ENCODE results near the gene PSRC1.

The PSRC1 gene

GRCh38 chr1:109272021-109272799 lies 10.7 kb downstream of the PSRC1 start:
- no peak overlapping the region for H3K27ac ChIP-seq (ENCODE audit: low read length)
- DNase-seq (ENCODE audit: low read depth, low spot score): no peak
- H3K9me3 ChIP-seq (ENCODE audit: control insufficient read depth, insufficient read depth, low read length): no peaks in the 10 kb centered on the region
- no CpG with 5 or more reads among the region's 13 CpGs for WGBS (ENCODE audit: insufficient coverage, insufficient read length)
- H3K4me1 ChIP-seq (ENCODE audit: control insufficient read depth, insufficient read depth, low read length): peaks cover 3% of the 10 kb centered on the region; the same call in 1 of the 2 replicates
- H3K27me3 ChIP-seq (ENCODE audit: control insufficient read depth, insufficient read depth, low read length): no peaks in the 10 kb centered on the region
- H3K36me3 ChIP-seq (ENCODE audit: control insufficient read depth, insufficient read depth, low read length): peaks cover 25% of the 10 kb centered on the region
- H3K4me3 ChIP-seq (ENCODE audit: low read length): no peak overlapping the region

GRCh38 chr1:109271458-109271857 lies 11.5 kb downstream of the PSRC1 start:
- no CpG with 5 or more reads among the region's 6 CpGs for WGBS (ENCODE audit: insufficient coverage, insufficient read length)
- no peak for DNase-seq (ENCODE audit: low read depth, low spot score)
- Histone ChIP-seq H3K4me3 (ENCODE audit: low read length) (no peak overlapping the region), H3K9me3 (ENCODE audit: control insufficient read depth, insufficient read depth, low read length) (no peaks in the 10 kb centered on the region), H3K4me1 (ENCODE audit: control insufficient read depth, insufficient read depth, low read length) (peaks cover 3% of the 10 kb centered on the region; the same call in 1 of the 2 replicates), H3K36me3 (ENCODE audit: control insufficient read depth, insufficient read depth, low read length) (peaks cover 25% of the 10 kb centered on the region), H3K27me3 (ENCODE audit: control insufficient read depth, insufficient read depth, low read length) (no peaks in the 10 kb centered on the region), H3K27ac (ENCODE audit: low read length) (no peak overlapping the region)

DNA sequence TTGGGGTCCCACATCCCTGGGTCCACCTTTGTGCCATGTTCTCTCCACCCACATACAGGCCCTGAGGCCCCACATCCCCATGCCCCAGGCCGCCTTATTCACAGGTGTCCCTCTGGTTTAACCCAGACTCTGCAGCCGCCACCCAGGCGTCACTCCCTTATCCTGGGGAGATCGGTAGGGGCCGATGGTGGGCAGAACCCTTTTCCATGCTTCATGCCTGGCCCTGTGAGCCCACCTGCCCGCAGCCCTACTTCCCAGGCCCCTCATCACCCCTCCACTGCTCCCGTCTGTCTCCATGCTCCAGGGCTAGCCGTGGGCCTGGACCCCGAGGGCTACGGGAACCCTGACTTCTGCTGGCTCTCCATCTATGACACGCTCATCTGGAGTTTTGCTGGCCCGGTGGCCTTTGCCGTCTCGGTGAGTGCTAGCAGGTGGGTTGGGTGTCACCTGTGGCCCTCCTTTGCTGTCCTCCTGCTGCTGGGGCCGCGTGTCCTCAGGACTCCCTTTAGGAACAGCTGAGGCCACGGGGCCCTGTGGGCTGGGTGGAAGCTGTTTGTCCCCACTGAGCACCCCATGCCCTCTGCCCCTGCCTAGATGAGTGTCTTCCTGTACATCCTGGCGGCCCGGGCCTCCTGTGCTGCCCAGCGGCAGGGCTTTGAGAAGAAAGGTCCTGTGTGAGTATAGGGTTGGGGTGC lies 12.2 kb downstream of the PSRC1 start:
- Histone ChIP-seq H3K27me3 (ENCODE audit: control insufficient read depth, insufficient read depth, low read length) (no peaks in the 10 kb centered on the region), H3K36me3 (ENCODE audit: control insufficient read depth, insufficient read depth, low read length) (peaks cover 25% of the 10 kb centered on the region), H3K9me3 (ENCODE audit: control insufficient read depth, insufficient read depth, low read length) (no peaks in the 10 kb centered on the region), H3K27ac (ENCODE audit: low read length) (no peak overlapping the region), H3K4me1 (ENCODE audit: control insufficient read depth, insufficient read depth, low read length) (peaks cover 3% of the 10 kb centered on the region; the same call in 1 of the 2 replicates), H3K4me3 (ENCODE audit: low read length) (no peak overlapping the region)
- no peak for DNase-seq (ENCODE audit: low read depth, low spot score)
- WGBS (ENCODE audit: insufficient coverage, insufficient read length): no CpG with 5 or more reads among the region's 20 CpGs

DNA sequence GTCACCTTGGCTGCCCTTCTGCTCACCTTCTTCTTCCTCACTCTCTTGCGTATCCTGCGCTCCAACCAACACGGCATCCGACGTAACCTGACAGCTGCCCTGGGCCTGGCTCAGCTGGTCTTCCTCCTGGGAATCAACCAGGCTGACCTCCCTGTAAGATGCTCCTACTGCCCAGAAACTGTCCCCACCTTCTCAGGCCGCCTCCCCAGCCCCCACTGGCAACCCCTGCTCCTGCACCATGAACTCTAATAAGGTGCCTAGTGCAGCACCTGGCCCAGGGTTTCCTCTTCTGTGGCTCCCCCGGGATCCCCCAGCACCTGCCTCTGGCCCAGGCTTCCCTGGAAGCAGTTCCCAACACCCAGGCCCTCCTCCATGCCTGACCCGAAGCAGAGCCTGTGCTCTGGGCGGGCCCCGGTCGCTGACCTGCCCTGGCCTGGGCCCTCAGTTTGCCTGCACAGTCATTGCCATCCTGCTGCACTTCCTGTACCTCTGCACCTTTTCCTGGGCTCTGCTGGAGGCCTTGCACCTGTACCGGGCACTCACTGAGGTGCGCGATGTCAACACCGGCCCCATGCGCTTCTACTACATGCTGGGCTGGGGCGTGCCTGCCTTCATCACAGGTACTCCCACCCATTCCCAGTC lies 12.8 kb downstream of the PSRC1 start:
- Histone ChIP-seq H3K27ac (ENCODE audit: low read length) (no peak overlapping the region), H3K4me1 (ENCODE audit: control insufficient read depth, insufficient read depth, low read length) (peaks cover 3% of the 10 kb centered on the region; the same call in 1 of the 2 replicates), H3K27me3 (ENCODE audit: control insufficient read depth, insufficient read depth, low read length) (no peaks in the 10 kb centered on the region), H3K9me3 (ENCODE audit: control insufficient read depth, insufficient read depth, low read length) (no peaks in the 10 kb centered on the region), H3K36me3 (ENCODE audit: control insufficient read depth, insufficient read depth, low read length) (peaks cover 29% of the 10 kb centered on the region), H3K4me3 (ENCODE audit: low read length) (no peak overlapping the region)
- WGBS (ENCODE audit: insufficient coverage, insufficient read length): no CpG with 5 or more reads among the region's 17 CpGs
- DNase-seq (ENCODE audit: low read depth, low spot score): no peak

DNA sequence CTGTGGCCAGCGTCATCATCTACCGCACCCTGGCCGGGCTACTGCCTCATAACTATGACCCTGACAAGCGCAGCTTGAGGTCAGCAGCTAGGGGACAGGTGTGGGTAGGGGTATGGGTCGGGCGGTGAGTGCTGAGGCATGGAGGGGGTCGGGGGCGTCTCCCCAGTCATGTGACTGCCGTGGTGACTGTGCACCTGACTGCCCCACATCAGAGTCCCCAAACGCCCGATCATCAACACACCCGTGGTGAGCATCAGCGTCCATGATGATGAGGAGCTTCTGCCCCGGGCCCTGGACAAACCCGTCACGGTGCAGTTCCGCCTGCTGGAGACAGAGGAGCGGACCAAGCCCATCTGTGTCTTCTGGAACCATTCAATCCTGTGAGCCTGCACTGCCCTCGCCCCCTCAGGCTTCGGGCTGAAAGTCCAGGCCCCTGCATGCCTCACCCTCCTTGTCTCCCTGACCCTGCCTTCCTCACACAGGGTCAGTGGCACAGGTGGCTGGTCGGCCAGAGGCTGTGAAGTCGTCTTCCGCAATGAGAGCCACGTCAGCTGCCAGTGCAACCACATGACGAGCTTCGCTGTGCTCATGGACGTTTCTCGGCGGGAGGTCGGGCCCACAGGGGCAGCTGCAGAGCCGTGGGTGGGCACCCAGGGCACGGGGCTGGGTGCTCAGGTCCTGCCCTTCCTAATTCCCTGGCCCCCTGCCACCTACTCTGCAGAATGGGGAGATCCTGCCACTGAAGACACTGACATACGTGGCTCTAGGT lies 13.5 kb downstream of the PSRC1 start:
- Histone ChIP-seq H3K4me3 (ENCODE audit: low read length) (no peak overlapping the region), H3K27ac (ENCODE audit: low read length) (no peak overlapping the region), H3K27me3 (ENCODE audit: control insufficient read depth, insufficient read depth, low read length) (no peaks in the 10 kb centered on the region), H3K4me1 (ENCODE audit: control insufficient read depth, insufficient read depth, low read length) (peaks cover under 1% of the 10 kb centered on the region; the same call in 1 of the 2 replicates), H3K36me3 (ENCODE audit: control insufficient read depth, insufficient read depth, low read length) (peaks cover 36% of the 10 kb centered on the region), H3K9me3 (ENCODE audit: control insufficient read depth, insufficient read depth, low read length) (no peaks in the 10 kb centered on the region)
- no peak for DNase-seq (ENCODE audit: low read depth, low spot score)
- WGBS (ENCODE audit: insufficient coverage, insufficient read length): no CpG with 5 or more reads among the region's 33 CpGs

DNA sequence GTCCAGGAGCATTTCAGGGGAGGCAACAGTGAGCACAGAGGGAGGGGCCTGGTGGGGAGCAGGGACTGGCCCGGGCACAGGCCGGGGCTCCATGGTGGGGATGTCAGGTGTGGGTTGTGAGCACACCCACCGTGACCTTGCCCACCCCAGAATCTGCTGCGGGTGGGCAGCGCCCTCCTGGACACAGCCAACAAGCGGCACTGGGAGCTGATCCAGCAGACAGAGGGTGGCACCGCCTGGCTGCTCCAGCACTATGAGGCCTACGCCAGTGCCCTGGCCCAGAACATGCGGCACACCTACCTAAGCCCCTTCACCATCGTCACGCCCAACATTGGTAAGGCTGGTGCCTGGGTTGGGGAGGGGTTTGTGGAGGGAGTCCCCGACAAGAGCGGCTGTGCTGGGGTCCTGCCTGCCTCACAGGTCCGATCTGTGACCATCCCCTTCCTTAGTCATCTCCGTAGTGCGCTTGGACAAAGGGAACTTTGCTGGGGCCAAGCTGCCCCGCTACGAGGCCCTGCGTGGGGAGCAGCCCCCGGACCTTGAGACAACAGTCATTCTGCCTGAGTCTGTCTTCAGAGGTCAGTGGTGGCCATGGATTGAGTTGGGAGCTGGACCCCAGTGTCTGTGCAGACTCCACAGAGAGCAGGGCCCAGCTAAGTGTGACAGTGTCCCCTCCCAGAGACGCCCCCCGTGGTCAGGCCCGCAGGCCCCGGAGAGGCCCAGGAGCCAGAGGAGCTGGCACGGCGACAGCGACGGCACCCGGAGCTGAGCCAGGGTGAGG lies 14.3 kb downstream of the PSRC1 start:
- WGBS (ENCODE audit: insufficient coverage, insufficient read length): no CpG with 5 or more reads among the region's 29 CpGs
- Histone ChIP-seq H3K4me1 (ENCODE audit: control insufficient read depth, insufficient read depth, low read length) (no peaks in the 10 kb centered on the region), H3K27me3 (ENCODE audit: control insufficient read depth, insufficient read depth, low read length) (no peaks in the 10 kb centered on the region), H3K36me3 (ENCODE audit: control insufficient read depth, insufficient read depth, low read length) (peaks cover 38% of the 10 kb centered on the region), H3K9me3 (ENCODE audit: control insufficient read depth, insufficient read depth, low read length) (no peaks in the 10 kb centered on the region), H3K27ac (ENCODE audit: low read length) (no peak overlapping the region), H3K4me3 (ENCODE audit: low read length) (no peak overlapping the region)
- no peak for DNase-seq (ENCODE audit: low read depth, low spot score)

GRCh38 chr1:109267743-109268300 lies 15.1 kb downstream of the PSRC1 start:
- no CpG with 5 or more reads among the region's 17 CpGs for WGBS (ENCODE audit: insufficient coverage, insufficient read length)
- no peak for DNase-seq (ENCODE audit: low read depth, low spot score)
- H3K27ac ChIP-seq (ENCODE audit: low read length): no peak overlapping the region

GRCh38 chr1:109266965-109267364 lies 16.0 kb downstream of the PSRC1 start:
- WGBS (ENCODE audit: insufficient coverage, insufficient read length): no CpG with 5 or more reads among the region's 11 CpGs
- no peak overlapping the region for H3K4me3 ChIP-seq (ENCODE audit: low read length)
- H3K36me3 ChIP-seq (ENCODE audit: control insufficient read depth, insufficient read depth, low read length): peaks cover 37% of the 10 kb centered on the region
- no peak for DNase-seq (ENCODE audit: low read depth, low spot score)
- 0 out of 2 replicates have a peak, but pooled peaks cover 2% of the 10 kb centered on the region for H3K4me1 ChIP-seq (ENCODE audit: control insufficient read depth, insufficient read depth, low read length)
- no peaks in the 10 kb centered on the region for H3K9me3 ChIP-seq (ENCODE audit: control insufficient read depth, insufficient read depth, low read length)
- no peak overlapping the region for H3K27ac ChIP-seq (ENCODE audit: low read length)
- no peaks in the 10 kb centered on the region for H3K27me3 ChIP-seq (ENCODE audit: control insufficient read depth, insufficient read depth, low read length)

More at GRCh38 chr1:109267743-109268300, 15.1 kb downstream of the PSRC1 start:
- 0 out of 2 replicates have a peak, but pooled peaks cover 2% of the 10 kb centered on the region for H3K4me1 ChIP-seq (ENCODE audit: control insufficient read depth, insufficient read depth, low read length)
- no peaks in the 10 kb centered on the region for H3K9me3 ChIP-seq (ENCODE audit: control insufficient read depth, insufficient read depth, low read length)
- no peaks in the 10 kb centered on the region for H3K27me3 ChIP-seq (ENCODE audit: control insufficient read depth, insufficient read depth, low read length)
- peaks cover 38% of the 10 kb centered on the region for H3K36me3 ChIP-seq (ENCODE audit: control insufficient read depth, insufficient read depth, low read length)
- H3K4me3 ChIP-seq (ENCODE audit: low read length): no peak overlapping the region

GRCh38 chr1:109265741-109266330 lies 17.1 kb downstream of the PSRC1 start:
- no peak overlapping the region for H3K4me3 ChIP-seq (ENCODE audit: low read length)
- DNase-seq (ENCODE audit: low read depth, low spot score): no peak
- no peaks in the 10 kb centered on the region for H3K9me3 ChIP-seq (ENCODE audit: control insufficient read depth, insufficient read depth, low read length)
- H3K4me1 ChIP-seq (ENCODE audit: control insufficient read depth, insufficient read depth, low read length): 0 out of 2 replicates have a peak, but pooled peaks cover 2% of the 10 kb centered on the region
- peaks cover 40% of the 10 kb centered on the region for H3K36me3 ChIP-seq (ENCODE audit: control insufficient read depth, insufficient read depth, low read length)
- H3K27ac ChIP-seq (ENCODE audit: low read length): no peak overlapping the region
- WGBS (ENCODE audit: insufficient coverage, insufficient read length): no CpG with 5 or more reads among the region's 13 CpGs
- H3K27me3 ChIP-seq (ENCODE audit: control insufficient read depth, insufficient read depth, low read length): no peaks in the 10 kb centered on the region

All from iPS DF 6.9 (cell line).